HG02588 (cell line): ENCODE results near the gene RPS6KA2.
"Not testable (repeated sequence)": the region's sequence is repeated elsewhere in the genome, so short reads cannot be mapped to it uniquely, and the experiment has no call there.

Experiments used
- ATAC-seq: cut with Tn5 transposase; IDR thresholded peaks from one replicate; pipeline ENCODE4 v1.9.1; 2021; ENCODE audit warnings: mild to moderate bottlenecking, moderate library complexity; ENCODE audit not compliant: unreplicated experiment

RPS6KA2 gene

GRCh38 chr6:166595061-166595780 lies 31.8 kb downstream of the RPS6KA2 start:
- no peak for ATAC-seq

- no peak for ATAC-seq
Measured at GRCh38 chr6:166592821-166593220, 34.2 kb downstream of the RPS6KA2 start.

- ATAC-seq: no peak
Measured at GRCh38 chr6:166591961-166592520, 35.0 kb downstream of the RPS6KA2 start.

- ATAC-seq: no peak
Measured at GRCh38 chr6:166591026-166591425, 36.0 kb downstream of the RPS6KA2 start.

DNA sequence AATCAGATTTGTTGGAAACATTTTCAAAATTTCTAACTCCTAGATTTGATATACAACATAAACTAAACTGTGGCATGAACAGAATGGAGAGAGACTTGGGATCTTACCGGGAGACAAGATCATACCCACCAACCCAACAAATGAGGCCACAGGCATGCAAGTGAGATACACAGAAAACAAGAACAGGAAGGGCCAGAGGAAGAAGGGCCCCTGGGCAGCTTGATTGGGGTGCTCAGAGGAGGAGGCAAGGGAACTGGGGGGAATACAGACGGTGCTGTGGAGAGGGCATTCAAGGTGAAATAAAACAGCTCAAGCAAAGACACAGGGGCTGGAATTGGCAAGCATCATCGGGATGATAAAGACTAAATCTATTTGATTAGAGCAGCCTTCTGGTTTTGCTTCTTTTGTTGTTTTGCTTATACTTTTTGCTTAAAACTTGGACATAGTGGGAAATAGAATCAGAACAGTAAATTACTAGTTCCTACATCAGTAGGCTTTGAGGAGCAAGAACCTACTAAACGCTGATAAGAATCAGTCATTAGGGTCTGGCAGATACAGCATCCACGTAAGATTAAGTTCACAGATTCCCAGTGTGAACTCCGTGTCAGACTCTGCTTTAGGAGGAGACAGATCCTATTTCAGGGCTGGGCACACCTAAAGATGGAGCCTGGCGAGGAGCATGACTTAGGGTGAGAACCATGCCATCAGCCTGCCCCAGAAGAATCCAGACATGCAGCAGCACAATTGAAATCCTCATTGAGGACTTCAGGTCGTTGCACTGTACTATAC lies 37.1 kb downstream of the RPS6KA2 start:
- ATAC-seq: no peak

GRCh38 chr6:166589337-166589731 lies 37.7 kb downstream of the RPS6KA2 start:
- ATAC-seq: peak; percentile 30

- ATAC-seq: peak; percentile 20
Measured at GRCh38 chr6:166588691-166589336, 38.2 kb downstream of the RPS6KA2 start.

DNA sequence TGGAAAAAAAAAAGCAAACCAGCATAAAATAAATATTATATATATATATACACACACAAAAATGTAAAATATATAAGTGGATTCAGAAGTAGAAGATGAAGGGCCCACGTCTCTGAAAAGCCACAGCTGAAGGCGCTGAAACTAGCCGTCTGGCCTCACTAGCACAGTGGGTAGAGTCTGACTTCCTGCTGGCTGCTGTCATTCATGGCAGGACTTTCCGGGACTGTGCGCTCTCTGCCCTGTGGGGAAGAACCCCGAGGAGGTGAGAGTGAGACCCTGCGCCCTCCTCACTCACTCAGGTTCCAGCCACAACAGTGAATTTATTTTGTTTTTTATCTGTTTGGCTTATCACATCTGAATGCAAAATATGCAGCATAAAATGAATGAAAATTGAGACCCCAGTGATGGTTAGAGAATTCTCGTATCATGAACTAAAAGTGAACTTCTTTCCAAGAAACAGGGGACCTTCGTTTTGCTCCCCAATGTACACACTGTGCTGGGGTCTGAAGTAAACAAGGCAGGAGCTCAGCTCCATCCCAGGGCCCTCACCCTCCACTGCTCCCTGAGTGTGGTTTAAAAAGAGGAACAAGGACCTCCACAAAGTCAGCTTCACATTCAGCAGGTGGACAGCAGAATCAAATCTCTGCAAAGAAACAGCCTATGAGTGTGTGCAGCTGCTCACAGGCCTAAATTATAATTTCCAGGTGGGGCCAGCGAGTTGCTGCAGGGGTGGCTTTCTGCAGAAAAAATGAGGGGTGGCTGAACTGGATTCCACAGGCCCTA lies 39.2 kb downstream of the RPS6KA2 start:
- peak; percentile 74 for ATAC-seq

GRCh38 chr6:166586424-166587156 lies 40.5 kb downstream of the RPS6KA2 start, which contains the start of gene RAMACL:
Gene RAMACL, minus strand, starts transcription at chr6:166586678. Its CDS starts 201 bp downstream, at chr6:166586477.
- peak; percentile 75 for ATAC-seq

DNA sequence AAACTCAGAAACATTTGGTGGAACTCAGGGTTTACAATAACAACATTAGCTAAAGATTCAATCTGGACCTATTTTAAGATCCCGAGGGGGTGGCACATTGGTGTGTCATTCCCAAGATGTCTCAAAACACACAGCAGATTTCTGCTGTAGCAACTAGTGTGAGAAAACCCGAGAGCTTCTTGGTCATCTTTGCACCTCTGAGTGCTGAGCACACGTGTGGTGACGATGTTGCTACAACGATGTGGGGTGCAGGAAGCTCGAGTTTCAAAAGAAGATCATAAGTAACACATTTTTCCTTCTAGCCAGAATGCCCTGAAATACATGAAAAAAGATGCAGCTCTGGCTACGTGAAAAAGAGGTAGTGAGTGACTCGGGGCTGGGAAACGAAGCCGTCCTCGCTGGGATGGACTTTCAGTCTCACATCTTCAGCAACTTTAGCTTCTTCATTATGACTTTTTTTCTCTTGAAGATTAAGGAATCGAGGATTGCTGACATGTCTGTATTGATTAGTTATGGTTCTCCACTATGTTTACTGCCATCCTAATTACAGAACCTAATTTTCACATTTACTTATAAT lies 42.1 kb downstream of the RPS6KA2 start:
- no peak for ATAC-seq

- no peak for ATAC-seq
Measured at GRCh38 chr6:166584155-166584554, 42.9 kb downstream of the RPS6KA2 start.

GRCh38 chr6:166583230-166583965 lies 43.7 kb downstream of the RPS6KA2 start:
- no peak for ATAC-seq

DNA sequence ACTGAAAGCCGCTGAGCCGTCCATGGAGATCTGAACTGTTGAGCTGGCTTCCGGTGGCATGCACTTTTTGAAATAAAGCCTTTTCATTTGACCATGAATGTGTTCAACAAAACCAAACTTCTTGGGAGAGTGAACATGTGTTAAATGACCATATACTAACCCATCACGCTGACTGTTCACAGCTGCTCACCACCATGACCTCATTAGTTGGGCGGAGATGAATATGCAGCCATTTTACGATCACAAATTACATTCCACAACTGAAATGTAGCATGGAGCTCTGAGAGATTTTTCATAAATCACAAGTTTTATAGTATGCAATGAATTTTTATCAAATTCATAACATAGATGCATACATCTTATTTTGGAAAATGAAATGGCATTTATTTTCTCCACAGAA lies 44.8 kb downstream of the RPS6KA2 start:
- no peak for ATAC-seq

GRCh38 chr6:166581801-166582200 lies 45.2 kb downstream of the RPS6KA2 start:
- not testable (repeated sequence) for ATAC-seq

- ATAC-seq: no peak
Measured at GRCh38 chr6:166581091-166581511, 46.0 kb downstream of the RPS6KA2 start.

DNA sequence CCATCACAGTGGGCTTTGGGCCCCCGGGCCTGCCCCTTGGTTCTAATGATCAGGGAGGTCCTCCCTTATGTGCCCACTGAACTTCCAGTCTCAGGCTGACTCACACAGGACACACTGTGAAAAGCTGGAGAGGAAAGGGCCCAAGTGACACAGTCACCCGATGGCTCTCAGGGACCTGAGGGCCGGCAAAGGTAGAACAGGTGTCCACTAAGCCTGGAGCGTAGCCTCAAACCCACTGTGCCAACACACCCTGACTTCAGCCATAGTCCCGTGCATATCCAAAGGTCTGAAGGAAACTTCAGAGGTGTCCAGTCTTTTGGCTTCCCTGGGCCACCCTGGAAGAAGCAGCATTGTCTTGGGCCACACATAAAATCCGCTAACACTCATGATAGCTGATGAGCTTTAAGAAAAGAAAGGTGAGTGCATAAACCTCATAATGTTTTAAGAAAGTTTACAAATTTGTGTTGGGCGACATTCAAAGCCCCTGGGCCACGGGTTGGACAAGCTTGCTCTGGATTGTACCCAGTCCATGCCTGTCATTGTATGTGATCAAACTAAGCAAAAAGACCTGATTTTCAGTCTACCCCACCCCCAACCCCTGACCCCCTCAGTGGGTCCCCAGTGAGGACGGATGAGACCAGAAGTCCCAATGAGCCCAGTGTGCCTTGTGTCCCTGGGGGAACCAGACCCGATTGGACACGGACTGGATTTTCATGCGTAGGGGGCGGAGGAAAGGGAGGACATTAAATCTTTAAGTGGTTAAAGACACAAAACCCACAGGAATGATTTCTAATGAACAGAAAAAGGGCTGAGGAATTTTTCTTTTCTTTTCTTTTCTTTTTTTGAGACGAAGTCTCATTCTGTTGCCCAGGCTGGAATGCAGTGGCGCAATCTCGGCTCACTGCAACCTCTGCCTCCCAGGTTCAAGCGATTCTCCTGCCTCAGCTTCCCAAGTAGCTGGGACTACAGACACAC lies 46.7 kb downstream of the RPS6KA2 start:
- ATAC-seq: no peak

DNA sequence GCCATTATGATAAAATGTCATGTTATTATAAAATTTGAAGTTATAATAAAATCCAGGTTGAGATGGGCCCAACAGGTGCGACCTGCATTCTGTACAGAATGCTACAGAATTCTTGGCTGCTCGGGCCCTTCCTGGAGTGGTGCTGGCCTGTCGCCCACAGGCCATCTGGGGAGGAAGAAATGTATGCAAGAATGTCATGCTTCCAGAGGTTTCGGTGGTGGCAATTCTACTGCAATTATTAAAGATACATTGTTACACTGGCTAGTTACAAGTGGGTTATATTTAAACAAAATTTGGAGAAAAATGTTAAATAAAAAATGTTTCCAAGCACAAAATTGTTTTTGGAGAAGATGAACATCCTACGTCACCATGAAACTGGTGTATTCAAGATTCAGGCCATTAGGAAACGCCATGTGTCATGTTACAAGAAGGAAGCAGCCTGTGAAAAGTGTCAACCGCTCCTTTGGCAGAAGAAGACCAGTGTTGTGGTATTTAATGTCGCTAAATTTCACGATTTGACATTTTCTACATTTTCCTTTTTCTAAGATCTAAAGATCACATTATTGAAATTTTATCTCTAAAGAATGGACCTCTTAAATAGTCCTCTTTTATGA lies 47.7 kb downstream of the RPS6KA2 start:
- no peak for ATAC-seq
